K562 (cell line): ENCODE measurements around the gene PRR14. TPM values are rescaled to one million over a fixed set of nuclear protein-coding genes. Genes with fewer than 3 reads are reported as not detected.

ENCODE experiments used
- COPS2 ChIP-seq: fragments of 450-650 bp; conservative IDR thresholded peaks from 2 replicates; pipeline ENCODE4 v1.6.1; 2016; ENCODE audit warnings: mild to moderate bottlenecking, moderate library complexity
- FOXJ3 ChIP-seq: sonication (generic); formaldehyde crosslinking; IDR thresholded peaks from 2 replicates; pipeline ENCODE4 v1.4.0; 2020; ENCODE audit warnings: mild to moderate bottlenecking, missing genetic modification reagents
- HDAC6 ChIP-seq: IDR thresholded peaks from 2 replicates; pipeline ENCODE4 v1.6.1; 2012; ENCODE audit warnings: low read depth, mild to moderate bottlenecking, control low read depth, inconsistent platforms, low read length, moderate library complexity
- HMG20B ChIP-seq: fragments of 250-450 bp; sonication (Bioruptor Pico); IDR thresholded peaks from 2 replicates; pipeline ENCODE4 v1.5.0; 2021; ENCODE audit warnings: mild to moderate bottlenecking
- MECOM ChIP-seq: fragments of 250-450 bp; sonication (Bioruptor Pico); IDR thresholded peaks from 2 replicates; pipeline ENCODE4 v1.8.0; 2022; ENCODE audit warnings: inconsistent platforms
- NCOA1 ChIP-seq: fragments of 450-650 bp; IDR thresholded peaks from 2 replicates; pipeline ENCODE4 v1.6.1; 2016; ENCODE audit warnings: low read depth
- NR2C1 ChIP-seq, 2 experiments: fragments of 450-650 bp; IDR thresholded peaks; 2 replicates each; pipeline ENCODE4 v1.6.1; 2017; ENCODE audit warnings: mild to moderate bottlenecking in 2 of 2, antibody characterized with exemption in 1 of 2, inconsistent platforms in 1 of 2, missing compliant biosample characterization in 1 of 2, missing genetic modification characterization in 1 of 2
- NRF1 ChIP-seq, 2 experiments: fragments of 450-650 bp; IDR thresholded peaks in 1 of 2; conservative IDR thresholded peaks in 1 of 2; 2 replicates each; pipeline ENCODE4 v1.6.1; 2014; ENCODE audit warnings: mild to moderate bottlenecking in 2 of 2
- PHB2 ChIP-seq: fragments of 450-650 bp; IDR thresholded peaks from 2 replicates; pipeline ENCODE4 v1.6.1; 2017; ENCODE audit warnings: low read depth
- SUPT5H ChIP-seq: fragments of 450-650 bp; IDR thresholded peaks from 2 replicates; pipeline ENCODE4 v1.6.1; 2016
- XRCC5 ChIP-seq: fragments of 200-400 bp; formaldehyde crosslinking; IDR thresholded peaks from 2 replicates; pipeline ENCODE4 v1.6.1; 2017; ENCODE audit warnings: low read depth, mild to moderate bottlenecking, low read length
- ZBTB7A ChIP-seq: IDR thresholded peaks from 2 replicates; pipeline ENCODE4 v1.6.1; 2011; ENCODE audit warnings: low read depth, mild to moderate bottlenecking, low read length, moderate library complexity, borderline replicate concordance; ENCODE audit not compliant: control insufficient read depth
- ZFP30 ChIP-seq: fragments of 250-450 bp; sonication (Bioruptor Pico); IDR thresholded peaks from 2 replicates; pipeline ENCODE4 v1.8.0; 2022; ENCODE audit warnings: moderate library complexity, mild to moderate bottlenecking, inconsistent platforms, borderline replicate concordance
- ZNF174 ChIP-seq: fragments of 250-450 bp; sonication (Bioruptor Pico); IDR thresholded peaks from 2 replicates; pipeline ENCODE4 v1.4.0; 2020; ENCODE audit warnings: mild to moderate bottlenecking
- ZNF175 ChIP-seq: fragments of 200-800 bp; sonication (Bioruptor generic); IDR thresholded peaks from 2 replicates; pipeline ENCODE4 v1.6.1; 2016; ENCODE audit warnings: low read depth, mild to moderate bottlenecking, missing genetic modification characterization, missing compliant biosample characterization
- ZNF232 ChIP-seq: sonication (generic); formaldehyde crosslinking; IDR thresholded peaks from 2 replicates; pipeline ENCODE4 v1.8.0; 2022; ENCODE audit warnings: mild to moderate bottlenecking, missing genetic modification reagents
- ZNF253 ChIP-seq: fragments of 250-450 bp; sonication (Bioruptor Pico); conservative IDR thresholded peaks from 2 replicates; pipeline ENCODE4 v1.6.1; 2021; ENCODE audit warnings: mild to moderate bottlenecking
- polyA plus RNA-seq, 8 experiments: library from polyadenylated mRNA; depleted of rRNA in 4 of 8; stranded (reverse) in 5 of 8; unstranded in 3 of 8; fragments of >200 nt; fragmentation: Nextera tagmentation in 2 of 8; fragmentation: Illumina TruSeq in 1 of 8; extraction: Ambion mirVana in 2 of 8; extraction: Trizol in 1 of 8; gene quantifications; 2 replicates each; pipeline versions ENCODE4 v1.2.1 to v1.2.3, GENCODE V29; 2011 to 2014; ENCODE audit warnings: inconsistent platforms in 1 of 8, missing spikeins in 1 of 8
- total RNA-seq, 7 experiments: library from RNA; depleted of rRNA in 6 of 7; stranded (reverse); fragments of >200 nt in 6 of 7; fragmentation: Illumina TruSeq in 2 of 7; extraction: Trizol in 2 of 7; gene quantifications; 2 replicates each; pipeline versions ENCODE4 v1.2.1 to v1.2.3, GENCODE V29; 2011 to 2021; ENCODE audit warnings: low replicate concordance in 1 of 7
- TF ChIP-seq, protein P1 (sequence below): sonication (generic); formaldehyde crosslinking; IDR thresholded peaks from 2 replicates; pipeline ENCODE4 v1.8.0; 2023; ENCODE audit warnings: mild to moderate bottlenecking, missing genetic modification reagents
- TF ChIP-seq, protein P2 (sequence below): fragments of 450-650 bp; IDR thresholded peaks from 2 replicates; pipeline ENCODE4 v1.6.1; 2016; ENCODE audit warnings: mild to moderate bottlenecking
- TF ChIP-seq, protein P3 (sequence below), 2 experiments: fragments of 250-450 bp in 1 of 2; fragments of 450-650 bp in 1 of 2; sonication (Bioruptor Pico) in 1 of 2; IDR thresholded peaks; 2 replicates each; pipeline versions ENCODE4 v1.6.1 to v1.8.0; 2016 to 2021; ENCODE audit warnings: mild to moderate bottlenecking in 2 of 2, moderate library complexity in 2 of 2, missing compliant biosample characterization in 1 of 2, missing genetic modification characterization in 1 of 2

PRR14 gene
- total and polyA plus RNA-seq, 9 of the 15 experiments (the other 6 are each of a cell fraction or from before 2014, with no cell fraction given): 2.2 to 63.1 (median 11.5) TPM

DNA sequence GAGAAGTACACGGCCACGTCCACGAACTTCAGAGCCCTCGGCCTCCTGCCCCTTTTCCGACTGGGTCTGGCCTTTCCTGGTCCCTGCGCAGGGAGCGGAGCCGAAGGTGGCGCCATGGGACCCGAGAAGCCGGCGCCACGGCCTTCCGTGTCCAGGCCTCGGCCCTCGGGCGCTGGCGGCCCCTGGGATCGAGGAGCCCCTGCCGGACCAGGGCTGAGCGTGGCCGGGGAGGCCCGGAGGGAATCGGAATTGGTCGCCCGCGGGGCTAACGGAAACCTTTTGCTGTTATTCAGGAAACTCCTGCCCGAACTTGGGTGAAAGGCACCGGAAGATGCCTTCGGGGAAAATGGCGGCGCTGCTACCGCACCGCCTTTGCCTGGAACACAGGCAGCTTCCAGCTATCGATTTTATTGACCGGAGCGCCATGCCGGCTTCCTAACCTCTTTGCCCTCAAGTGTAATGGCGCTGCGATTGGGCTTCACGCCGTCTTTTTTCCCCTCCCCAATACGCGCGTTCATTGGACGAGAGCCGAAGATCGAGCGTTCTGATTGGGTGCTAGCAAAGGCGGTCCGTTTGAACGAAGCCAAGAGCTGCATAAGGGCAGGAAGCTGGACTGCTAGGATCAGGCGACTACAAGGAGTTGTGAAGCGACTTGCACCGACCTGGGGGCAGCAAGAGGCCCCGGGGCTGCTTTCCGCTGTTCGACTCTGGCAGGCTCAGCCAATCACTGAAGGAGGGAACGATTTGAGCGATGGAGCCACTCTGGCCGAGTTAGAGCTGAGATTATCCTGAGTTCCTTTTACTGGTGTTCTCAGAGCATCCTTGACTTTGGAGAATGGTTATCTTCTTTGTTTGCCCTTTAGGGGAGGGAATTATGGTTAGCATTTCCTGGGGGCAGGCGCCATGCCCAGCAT lies 40.6 kb upstream of the PRR14 start, which contains the start of gene ZNF689 (continued):
- no peak; the same call in 1 of the 2 replicates for TF ChIP-seq NCOA1
- TF ChIP-seq PHB2: no peak
- TF ChIP-seq, protein P1, sequence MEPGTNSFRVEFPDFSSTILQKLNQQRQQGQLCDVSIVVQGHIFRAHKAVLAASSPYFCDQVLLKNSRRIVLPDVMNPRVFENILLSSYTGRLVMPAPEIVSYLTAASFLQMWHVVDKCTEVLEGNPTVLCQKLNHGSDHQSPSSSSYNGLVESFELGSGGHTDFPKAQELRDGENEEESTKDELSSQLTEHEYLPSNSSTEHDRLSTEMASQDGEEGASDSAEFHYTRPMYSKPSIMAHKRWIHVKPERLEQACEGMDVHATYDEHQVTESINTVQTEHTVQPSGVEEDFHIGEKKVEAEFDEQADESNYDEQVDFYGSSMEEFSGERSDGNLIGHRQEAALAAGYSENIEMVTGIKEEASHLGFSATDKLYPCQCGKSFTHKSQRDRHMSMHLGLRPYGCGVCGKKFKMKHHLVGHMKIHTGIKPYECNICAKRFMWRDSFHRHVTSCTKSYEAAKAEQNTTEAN (CRISPR knock-in tag): no peak; the same call in 1 of the 2 replicates
- TF ChIP-seq ZNF232 (CRISPR knock-in tag): no peak
- TF ChIP-seq ZNF174 (CRISPR knock-in tag): no peak
- TF ChIP-seq NRF1 (conservative IDR thresholded peaks at IDR 0.05 in 1 of 2, IDR thresholded peaks at IDR 0.05 in 1 of 2): peak; percentile 76 to 78
- no peak for TF ChIP-seq ZBTB7A
- TF ChIP-seq, protein P2, sequence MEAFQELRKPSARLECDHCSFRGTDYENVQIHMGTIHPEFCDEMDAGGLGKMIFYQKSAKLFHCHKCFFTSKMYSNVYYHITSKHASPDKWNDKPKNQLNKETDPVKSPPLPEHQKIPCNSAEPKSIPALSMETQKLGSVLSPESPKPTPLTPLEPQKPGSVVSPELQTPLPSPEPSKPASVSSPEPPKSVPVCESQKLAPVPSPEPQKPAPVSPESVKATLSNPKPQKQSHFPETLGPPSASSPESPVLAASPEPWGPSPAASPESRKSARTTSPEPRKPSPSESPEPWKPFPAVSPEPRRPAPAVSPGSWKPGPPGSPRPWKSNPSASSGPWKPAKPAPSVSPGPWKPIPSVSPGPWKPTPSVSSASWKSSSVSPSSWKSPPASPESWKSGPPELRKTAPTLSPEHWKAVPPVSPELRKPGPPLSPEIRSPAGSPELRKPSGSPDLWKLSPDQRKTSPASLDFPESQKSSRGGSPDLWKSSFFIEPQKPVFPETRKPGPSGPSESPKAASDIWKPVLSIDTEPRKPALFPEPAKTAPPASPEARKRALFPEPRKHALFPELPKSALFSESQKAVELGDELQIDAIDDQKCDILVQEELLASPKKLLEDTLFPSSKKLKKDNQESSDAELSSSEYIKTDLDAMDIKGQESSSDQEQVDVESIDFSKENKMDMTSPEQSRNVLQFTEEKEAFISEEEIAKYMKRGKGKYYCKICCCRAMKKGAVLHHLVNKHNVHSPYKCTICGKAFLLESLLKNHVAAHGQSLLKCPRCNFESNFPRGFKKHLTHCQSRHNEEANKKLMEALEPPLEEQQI: no peak
- TF ChIP-seq COPS2: no peak
- no peak for TF ChIP-seq FOXJ3
- peak; percentile 89 for TF ChIP-seq NR2C1 (IDR thresholded peaks at IDR 0.05)
- peak; percentile 92 for TF ChIP-seq NR2C1 (tag; IDR thresholded peaks at IDR 0.05)
- peak; percentile 73 for TF ChIP-seq ZNF175 (CRISPR knock-in tag)
- TF ChIP-seq, protein P3, sequence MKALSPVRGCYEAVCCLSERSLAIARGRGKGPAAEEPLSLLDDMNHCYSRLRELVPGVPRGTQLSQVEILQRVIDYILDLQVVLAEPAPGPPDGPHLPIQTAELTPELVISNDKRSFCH (CRISPR knock-in tag; IDR thresholded peaks at IDR 0.05): no peak
- TF ChIP-seq, protein P3 (tag; IDR thresholded peaks at IDR 0.05): 0 out of 2 replicates have a peak, but pooled peaks have one; percentile 30
- TF ChIP-seq ZFP30 (CRISPR knock-in tag): no peak
- no peak for TF ChIP-seq HDAC6
- TF ChIP-seq MECOM (CRISPR knock-in tag): no peak
- TF ChIP-seq XRCC5: no peak
- TF ChIP-seq ZNF253: no peak
- no peak for TF ChIP-seq HMG20B (CRISPR knock-in tag)
- TF ChIP-seq SUPT5H: peak; percentile 69
